DMS153 (cell line): ENCODE data around the gene PHYH.
"Not testable (repeated sequence)": the region's sequence is repeated elsewhere in the genome, so short reads cannot be mapped to it uniquely, and the experiment has no call there.

Experiments used
- DNase-seq: peaks from one replicate; lab custom pipeline; 2025; lab: John Stamatoyannopoulos, UW

The PHYH gene

DNA sequence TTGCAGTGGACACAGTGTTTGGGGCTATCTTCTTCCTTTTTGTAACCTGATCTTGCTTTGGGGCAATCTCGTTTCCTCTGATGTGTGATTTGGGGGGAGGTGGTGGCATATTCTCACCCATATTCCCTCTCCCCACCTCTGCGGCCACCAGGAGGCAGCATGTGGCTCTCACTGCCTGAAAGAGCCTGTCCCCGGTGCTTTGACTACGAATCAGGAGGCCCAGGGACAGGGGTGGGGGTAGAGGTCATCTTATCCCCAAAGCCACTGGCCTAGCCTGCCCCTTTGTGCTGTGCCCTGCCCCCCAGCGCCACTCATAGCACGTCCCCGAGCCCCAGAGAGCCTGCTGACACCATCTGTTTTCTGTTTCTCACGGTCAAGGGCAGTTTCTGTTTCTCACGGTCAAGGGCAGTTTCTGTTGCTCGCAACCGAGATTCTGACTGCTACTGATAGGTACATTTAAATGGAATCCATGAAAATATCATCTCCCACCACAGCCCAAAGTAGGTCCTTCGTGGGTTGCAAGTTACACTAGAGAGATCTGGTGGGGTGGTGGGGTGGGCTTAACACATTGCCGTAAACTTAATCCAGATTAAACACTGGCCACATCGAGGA is 28.2 kb downstream of the PHYH start:
- DNase-seq, result peak; percentile 12

DNA sequence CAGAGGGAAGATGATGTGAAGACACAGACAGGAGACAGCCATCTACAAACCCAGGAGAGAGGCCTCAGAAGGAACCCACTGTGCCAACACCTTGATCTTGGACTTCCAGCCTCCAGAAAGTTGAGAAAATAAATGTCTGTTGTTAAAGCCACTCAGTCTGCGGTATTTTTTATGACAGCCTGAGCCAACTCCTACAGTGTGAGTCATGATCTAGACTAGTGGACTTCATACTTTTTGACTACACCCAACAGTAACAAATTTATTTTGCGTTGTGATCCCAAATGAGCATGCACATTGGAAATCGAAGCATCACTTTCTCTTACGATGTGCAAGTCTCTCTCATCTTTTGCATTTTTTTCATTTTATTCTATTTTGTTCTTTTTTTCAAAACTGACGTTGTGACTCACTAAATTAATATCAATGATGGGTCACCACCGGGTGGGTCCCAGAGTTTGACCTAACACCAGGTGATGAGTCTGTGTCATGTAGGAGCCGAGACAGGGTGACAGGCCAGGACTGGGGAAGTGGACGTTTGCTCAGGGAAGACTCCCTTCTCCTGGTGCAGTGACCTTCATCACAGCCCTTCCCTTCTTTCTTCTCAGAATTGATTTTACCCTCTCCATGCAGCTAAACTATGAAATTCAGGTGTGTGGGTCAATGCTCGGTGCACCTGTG is 28.9 kb downstream of the PHYH start:
- DNase-seq, result no peak

DNA sequence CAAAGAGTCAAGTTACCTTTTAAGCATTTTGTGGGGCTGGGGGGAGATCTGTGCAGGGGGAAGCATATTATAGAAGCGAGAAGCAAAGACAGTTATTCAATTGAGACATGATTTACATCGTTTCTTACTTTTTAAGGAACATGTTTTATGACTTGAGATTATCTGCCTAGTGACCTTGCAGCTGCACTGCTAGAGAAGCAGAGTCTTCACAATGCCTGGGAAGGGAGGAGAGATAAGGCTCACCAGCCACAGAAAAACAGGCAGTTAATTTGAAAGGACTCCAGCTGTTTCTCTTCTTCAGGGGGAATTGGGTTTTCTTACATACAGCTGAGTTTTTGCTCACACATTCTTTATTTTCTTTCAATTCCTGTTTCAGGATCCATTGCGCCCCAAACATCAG is 31.0 kb downstream of the PHYH start:
- no peak for DNase-seq

DNA sequence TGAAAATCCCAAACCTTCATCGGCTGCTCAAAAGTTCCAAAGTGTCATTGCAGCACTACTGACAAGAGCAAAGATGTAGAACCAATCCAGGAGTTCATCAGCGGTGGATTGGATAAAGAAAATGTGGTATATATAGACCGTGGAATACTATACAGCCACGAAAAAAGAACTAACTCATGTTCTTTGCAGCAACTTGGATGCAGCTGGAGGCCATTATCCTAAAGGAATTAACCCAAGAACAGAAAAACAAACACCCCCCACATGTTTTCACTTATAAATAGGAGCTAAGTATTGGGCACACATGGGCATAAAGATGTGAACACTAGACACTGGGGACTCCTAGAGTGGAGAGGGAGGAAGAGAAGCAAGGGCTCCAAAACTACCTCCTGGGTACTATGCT is 31.6 kb downstream of the PHYH start:
- DNase-seq, result no peak

DNA sequence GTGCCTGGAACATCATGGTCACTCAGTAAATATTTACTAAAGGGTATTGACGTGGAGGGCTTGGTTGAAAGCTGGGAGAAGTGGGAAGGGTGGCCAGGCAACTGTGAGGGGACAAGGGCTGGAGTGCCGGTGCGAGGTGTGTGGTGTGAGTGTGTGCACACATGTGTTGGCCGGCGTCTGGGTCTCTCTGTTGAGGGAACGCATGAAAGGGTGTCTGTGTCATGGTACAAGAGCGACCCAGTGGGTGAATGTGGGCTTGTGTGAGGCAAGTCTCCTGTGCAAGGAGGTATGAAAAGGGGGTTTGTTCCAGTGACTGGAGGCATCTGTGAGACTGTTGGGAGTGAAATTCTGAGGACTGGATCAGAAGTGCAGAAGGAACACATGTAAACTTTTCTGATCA is 36.3 kb downstream of the PHYH start:
- DNase-seq, result no peak

DNA sequence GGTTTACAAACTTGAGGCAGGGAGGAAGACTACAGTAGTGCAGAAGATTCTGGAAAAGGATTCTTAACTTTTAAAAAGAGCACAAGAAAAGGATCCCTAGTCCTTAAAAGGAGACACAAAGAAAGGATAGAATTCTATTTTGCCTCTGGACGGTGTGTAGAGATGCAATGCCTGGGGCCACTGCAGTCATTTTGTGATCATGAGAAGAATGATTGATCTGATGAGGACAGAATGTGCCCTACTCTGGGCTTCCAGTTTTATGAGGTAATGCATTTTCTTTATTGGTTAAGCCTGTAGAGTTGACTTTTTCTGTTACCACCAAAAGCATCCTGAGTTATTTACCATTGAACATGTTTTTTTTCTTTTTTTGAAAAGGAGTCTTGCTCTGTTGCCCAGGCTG is 37.4 kb downstream of the PHYH start:
- no peak for DNase-seq

DNA sequence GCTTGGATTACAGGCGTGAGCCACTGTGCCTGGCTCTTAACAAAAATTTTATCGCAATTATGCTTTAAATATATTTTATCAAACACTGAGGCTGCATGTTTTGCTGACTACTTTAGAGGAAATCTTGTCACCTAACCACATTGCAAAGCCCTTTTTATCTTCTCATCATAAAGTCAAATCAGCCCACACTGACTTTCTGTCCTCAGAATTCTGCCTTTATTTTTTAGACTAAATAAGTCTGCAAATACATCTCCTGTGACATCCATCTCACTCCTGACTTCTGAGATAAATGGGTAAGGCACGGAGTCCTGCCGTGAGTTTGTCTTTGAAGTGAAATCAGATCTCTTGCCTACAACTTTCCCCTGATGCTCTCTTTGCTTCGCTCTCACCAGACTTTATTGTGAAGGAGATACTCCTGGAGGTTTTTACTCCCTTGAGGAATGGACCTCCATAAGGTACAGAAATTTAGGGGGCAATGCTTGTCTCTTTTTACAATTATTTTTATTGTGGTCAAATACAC is 42.2 kb downstream of the PHYH start:
- DNase-seq, result no peak

DNA sequence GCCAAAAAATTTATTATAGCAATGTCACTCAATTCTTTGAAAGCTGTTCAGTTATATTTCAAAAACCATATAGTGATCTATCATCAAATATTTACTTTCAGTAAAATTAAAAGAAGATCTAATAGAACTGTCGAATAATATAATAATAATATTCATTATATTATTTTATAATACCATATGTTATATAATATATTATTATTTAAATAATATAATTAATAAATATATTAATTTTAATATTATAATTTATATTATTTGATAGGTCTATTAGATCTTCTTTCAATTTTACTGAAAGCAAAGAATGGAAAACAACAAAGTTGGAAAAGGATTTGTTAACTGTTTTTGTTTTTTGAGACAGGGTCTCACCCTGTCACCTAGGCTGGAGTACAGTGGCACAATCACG is 43.2 kb downstream of the PHYH start:
- no peak for DNase-seq

DNA sequence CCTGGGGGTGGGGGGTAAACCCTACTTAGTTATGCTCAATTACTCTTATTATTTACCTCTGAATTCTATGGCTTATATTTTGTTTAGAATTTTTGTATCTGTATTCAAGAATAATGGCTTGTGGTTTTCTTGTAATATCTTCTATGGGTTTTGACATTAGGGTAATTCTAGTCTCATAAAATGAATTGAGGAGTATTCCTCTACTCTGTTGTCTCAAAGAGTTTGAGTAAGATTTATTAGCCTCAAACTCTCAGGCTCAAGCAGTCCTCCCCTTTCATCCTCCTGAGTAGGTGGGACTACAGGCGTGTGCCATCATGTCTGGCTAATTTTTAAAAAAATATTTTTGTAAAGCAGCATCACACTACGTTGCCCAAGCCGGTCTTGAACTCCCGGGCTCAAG is 46.1 kb downstream of the PHYH start:
- DNase-seq, result no peak

DNA sequence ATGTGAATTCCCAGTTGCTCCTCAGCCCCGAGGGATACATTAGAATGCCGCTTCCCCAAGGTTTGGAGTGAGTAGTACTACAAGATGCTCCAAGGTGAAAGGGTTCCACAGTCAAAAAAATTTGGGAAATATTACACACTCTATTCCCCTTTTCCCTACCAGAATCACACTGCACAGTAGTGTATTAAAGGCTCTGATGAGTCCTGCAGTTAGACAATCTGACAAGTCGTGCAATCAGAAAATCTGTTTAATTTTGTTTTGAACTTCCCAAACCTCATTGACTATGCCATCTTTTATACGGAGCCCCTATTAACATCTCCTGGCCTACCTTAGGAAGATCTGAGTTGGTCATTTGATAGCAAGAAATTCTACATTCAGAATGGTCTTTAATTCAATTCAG is 52.1 kb downstream of the PHYH start:
- DNase-seq, result no peak

DNA sequence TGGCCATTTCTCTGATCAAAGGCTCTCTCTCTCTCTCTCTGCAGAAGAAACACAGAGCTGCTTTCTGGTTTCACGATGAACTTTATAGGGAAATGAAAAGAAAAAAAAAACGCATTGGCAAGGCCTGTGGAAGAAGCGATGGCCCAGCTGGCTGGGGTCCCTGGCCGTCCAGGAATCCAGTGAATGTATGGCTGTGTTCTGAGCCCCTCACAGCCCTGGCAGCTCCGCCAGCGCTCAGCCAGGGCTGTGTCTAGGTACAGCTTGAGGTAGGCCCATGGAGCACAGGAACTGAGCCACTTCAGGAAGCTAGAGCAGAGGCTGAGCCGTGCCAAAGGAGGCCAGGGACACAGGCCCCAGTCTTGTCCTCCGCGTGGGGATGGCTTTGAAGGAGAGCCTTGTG is 52.6 kb downstream of the PHYH start:
- no peak for DNase-seq

DNA sequence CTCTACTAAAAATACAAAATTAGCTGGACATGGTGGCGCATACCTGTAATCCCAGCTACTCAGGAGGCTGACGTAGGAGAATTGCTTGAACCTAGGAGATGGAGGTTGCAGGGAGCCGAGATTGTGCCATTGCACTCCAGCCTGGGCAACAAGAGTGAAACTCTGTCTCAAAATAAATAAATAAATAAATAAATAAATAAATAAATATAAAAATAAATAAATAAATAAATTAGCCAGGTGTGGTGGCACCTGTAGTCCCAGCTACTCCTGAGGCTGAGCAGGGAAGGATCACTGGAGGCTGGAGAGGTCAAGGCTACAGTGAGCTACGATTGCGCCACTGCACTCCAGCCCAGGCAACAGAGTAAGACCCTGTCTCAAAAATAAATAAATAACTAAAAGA is 57.6 kb downstream of the PHYH start:
- DNase-seq, result not testable (repeated sequence)

DNA sequence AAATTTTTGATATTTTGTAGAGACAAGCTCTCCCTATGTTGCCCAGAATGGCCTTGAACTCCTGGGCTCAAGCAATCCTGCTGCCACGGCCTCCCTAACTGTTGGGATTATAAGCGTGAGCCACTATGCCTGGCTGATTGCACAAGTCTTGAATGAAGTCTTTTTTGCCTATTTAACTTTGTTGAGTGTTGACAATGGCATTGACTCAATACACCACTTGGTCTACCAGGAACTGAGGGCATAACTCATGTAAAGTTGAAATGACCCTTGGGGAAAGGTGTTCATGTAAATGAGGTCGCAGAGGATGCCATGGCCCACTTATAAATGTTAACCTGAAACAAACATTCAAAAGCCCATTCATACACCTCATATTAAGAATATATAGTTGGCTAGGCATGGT is 58.3 kb downstream of the PHYH start:
- no peak for DNase-seq

DNA sequence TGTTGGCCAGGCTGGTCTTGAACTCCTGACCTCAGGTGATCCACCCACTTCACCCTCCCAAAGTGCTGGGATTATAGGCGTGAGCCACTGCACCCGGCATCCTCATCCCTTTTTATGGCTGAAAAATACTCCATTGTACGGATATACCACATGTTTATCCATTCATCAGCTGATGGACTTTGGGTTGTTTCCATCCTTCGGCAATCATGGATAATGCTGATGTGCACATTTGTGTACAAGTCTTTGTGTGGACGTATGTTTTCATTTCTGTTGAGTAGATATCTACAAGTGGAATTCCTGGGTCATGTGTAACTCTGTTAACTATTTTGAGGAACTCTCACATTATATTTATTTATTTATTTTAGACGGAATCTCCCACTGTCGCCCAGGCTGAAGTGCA is 59.9 kb downstream of the PHYH start:
- no peak for DNase-seq

DNA sequence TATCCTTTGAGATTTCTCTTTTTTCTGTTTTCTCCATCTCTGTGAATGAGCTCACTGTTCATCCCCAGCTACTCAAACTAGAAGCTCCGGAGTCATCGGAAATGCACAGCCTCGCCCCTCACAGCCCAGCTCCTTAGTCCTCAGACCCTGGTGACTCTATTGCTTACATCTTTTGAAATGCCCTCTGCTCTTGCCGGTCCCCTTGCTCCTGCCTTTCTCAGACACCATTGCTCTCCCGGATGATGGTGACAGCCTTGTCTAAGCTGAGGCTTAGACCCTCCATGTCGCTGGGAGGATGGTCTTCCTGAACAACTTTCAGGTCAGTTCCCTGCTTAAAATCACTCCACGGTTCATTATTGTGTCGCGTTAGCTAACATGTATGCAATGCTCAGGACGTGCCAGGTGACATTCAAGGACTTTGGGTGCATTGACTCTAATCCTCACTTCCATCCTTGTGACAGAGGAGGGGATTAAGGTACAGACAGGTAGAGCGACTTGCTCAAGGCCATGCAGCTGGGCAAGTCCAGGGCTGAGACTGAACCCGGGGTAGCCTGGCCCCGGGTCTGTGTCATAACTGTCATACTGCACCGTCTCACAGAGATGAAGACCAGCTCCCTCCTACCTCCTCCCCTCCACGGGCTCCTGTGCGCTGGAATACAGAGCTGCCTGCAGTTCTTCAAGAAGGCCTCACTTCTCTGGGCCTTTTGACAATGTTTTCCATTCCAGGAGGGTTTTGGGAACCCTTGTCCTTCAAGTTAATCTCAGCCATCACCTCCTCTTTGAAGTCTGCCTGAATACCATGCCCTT is 61.4 kb downstream of the PHYH start:
- no peak for DNase-seq

DNA sequence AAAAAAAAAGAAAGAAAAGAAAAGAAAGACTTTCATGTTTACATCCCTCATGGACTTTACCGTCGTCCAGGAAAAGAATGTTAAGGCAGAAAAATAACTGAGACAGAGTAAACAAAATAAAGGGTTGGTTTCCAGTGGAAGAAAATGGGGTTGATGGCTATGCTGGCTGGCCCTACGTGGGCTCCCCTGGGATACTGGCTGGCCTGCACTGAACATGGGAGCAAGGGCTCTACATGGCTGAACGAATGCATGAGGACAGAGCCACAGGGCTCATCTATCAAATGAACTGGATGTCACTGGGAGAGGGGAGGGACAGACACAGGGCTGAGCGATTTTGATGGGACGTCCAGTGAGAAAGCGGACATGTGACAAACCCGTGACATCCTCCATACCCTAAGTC is 63.2 kb downstream of the PHYH start:
- no peak for DNase-seq

DNA sequence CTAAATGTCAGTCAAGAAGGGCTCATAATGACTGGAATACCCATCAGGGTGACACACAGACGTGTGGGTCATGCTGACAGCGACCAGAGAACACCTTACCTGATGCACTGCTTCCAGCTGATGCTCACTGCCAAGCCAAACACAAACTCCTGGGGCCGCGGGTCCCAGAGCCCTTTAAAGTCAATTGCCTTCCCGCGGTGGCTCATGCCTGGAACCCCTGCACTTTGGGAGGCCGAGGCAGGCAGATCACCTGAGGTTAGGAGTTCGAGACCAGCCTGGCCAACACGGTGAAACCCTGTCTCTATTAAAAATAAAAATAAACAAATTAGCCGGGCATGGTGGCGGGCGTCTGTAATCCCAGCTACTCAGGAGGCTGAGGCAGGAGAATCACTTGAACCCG is 65.1 kb downstream of the PHYH start:
- not testable (repeated sequence) for DNase-seq

DNA sequence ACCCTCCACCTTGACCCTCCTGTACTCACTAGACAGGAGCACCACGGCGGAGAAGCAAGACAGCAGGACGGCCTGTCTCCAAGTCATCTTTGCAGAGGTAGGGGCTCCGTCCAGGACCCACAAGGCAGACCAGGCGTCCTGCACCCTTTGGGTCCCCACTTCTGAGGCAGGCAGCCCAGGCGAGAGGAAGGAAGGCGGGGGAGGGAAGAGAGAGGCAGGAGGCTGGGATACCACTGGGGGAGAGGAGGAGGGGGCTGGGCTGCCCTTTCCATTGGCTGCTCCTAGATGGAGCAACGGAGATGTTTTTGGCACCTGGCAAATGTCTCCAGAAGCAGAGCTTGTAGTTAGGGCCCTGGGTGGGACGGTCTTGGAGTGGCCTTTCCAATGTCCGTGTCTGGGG is 65.7 kb downstream of the PHYH start, which contains the start of gene UCMA:
UCMA (minus strand) TSS at position 203 of the 400 bp plus-strand sequence; CDS start at position 87, 116 bp downstream.
- DNase-seq, result no peak

DNA sequence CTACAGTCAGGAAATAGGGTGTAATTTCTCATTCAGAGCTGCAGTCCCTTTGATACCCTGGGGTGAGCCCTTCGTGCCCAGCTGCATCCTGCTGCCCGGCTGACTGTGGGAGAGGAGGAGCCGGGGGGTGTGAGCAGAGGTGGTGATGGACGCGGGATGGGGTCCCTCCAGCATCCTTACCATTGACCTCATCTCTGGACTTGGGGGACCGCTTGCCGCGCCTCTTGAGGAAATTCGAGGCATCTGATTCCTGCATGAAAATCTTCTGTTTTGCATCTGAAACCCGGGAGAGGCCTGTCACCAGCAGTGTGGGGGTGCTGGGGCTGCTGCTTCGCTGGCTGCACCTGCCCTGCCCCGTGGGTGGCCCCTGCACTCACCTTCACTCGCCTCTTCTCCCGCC is 66.5 kb downstream of the PHYH start:
- DNase-seq, result no peak

DNA sequence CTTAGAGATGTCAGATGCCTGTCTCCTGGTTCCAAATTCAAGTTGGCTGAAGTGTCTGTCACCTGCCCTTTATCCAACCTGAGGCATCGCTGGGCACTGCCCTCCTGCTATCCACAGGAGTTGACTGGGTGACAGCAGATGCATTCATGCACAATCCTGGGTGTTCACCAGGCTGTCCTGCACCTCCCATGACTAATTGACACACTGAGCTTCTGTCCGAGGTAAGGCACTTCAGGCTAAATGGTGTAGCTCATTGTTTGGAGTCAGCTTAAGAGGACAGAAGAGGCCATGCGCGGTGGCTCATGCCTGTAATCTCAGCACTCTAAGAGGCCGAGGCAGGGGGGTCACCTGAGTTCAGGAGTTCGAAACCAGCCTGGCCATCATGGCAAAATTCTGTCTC is 68.1 kb downstream of the PHYH start:
- no peak for DNase-seq

DNA sequence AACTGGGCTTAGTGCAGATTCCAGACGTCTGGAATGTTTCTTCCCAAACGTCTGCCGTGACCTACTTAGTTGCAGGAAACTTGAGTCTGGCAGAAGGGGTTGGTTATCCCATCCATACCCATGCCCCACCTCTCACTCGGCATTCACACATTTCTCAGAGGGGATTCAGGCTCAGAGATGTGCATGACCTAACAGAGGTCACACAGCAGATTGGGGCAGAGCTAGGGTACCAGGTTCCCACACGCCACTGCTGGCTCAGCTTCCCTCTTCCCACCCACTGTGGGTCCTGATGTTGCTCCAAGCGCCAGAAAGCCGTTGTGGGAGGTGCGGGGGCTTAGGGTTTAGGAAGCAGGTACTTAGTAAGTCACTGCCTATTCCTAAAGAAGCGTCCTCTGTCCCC is 68.7 kb downstream of the PHYH start:
- DNase-seq, result no peak
